Mucosa of descending colon (tissue), 3 donors: ENCODE measurements around the gene KBTBD3. TPM values are rescaled to one million over a fixed set of nuclear protein-coding genes. Genes with fewer than 3 reads are reported as not detected.
"Not testable (repeated sequence)": the region's sequence is repeated elsewhere in the genome, so short reads cannot be mapped to it uniquely, and the experiment has no call there.

ENCODE experiments used
- ATAC-seq: fragments of 200-7000 bp; cut with Tn5 transposase; one replicate; pipeline ENCODE4 v1.9.1; 2020; ENCODE audit warnings: mild to moderate bottlenecking, moderate library complexity
- DNase-seq, 3 donors: peaks; one replicate each; pipeline ENCODE4 v3.0.0-alpha.2; 2020
- H3K36me3 ChIP-seq: fragments of 200-600 bp; one replicate; pipeline ENCODE4 v1.8.0; 2021; ENCODE audit warnings: low read depth, mild to moderate bottlenecking
- H3K4me1 ChIP-seq: fragments of 200-600 bp; one replicate; pipeline ENCODE4 v1.8.0; 2021; ENCODE audit warnings: low read depth, mild to moderate bottlenecking
- H3K4me3 ChIP-seq: fragments of 200-600 bp; one replicate; pipeline ENCODE4 v1.8.0; 2021; ENCODE audit warnings: mild to moderate bottlenecking
- H3K9me3 ChIP-seq: fragments of 200-600 bp; one replicate; pipeline ENCODE4 v1.8.0; 2021; ENCODE audit warnings: mild to moderate bottlenecking
- intact Hi-C, 2 donors: fragments of 100-400 bp; cut with DNase I in 1 of 2; cut with micrococcal nuclease in 1 of 2; formaldehyde crosslinking; loops; one replicate each; pipeline versions ENCODE4 v1.11.0 to v1.11.1; 2022; cut with DNase I, micrococcal nuclease
- total RNA-seq, 3 donors: library from RNA; stranded (reverse); fragmentation: NEBNext Ultra II Directional in 2 of 3; extraction: Animal tissue kit (Norgen Biotek cat#: 25700) in 2 of 3; gene quantifications; one replicate each; pipeline versions ENCODE4 v1.2.1 to v1.2.4, GENCODE V29; 2021 to 2023
- TF ChIP-seq, protein P1 (sequence below): fragments of 200-600 bp; IDR thresholded peaks from one replicate; pipeline ENCODE4 v1.8.0; 2022; ENCODE audit warnings: antibody characterized with exemption, mild to moderate bottlenecking
- donor health status: DM: no; HTN: no; CAD: no; lungs with moderate emphysema.
- donor health status: DM: no; HTN: no; CAD: no.
- donor health status: DM: no; HTN: yes; CAD: no.

Gene KBTBD3
- total RNA-seq, 3 donors from 2014 or later: 5.2 to 13.5 (median 8.8) TPM

- Histone ChIP-seq H3K4me1 (no peaks in the 10 kb centered on the region), H3K4me3 (no peak overlapping the region), H3K9me3 (no peaks in the 10 kb centered on the region), H3K36me3 (no peaks in the 10 kb centered on the region)
- DNase-seq (no peak), ATAC-seq (no peak)
- TF ChIP-seq, protein P1, sequence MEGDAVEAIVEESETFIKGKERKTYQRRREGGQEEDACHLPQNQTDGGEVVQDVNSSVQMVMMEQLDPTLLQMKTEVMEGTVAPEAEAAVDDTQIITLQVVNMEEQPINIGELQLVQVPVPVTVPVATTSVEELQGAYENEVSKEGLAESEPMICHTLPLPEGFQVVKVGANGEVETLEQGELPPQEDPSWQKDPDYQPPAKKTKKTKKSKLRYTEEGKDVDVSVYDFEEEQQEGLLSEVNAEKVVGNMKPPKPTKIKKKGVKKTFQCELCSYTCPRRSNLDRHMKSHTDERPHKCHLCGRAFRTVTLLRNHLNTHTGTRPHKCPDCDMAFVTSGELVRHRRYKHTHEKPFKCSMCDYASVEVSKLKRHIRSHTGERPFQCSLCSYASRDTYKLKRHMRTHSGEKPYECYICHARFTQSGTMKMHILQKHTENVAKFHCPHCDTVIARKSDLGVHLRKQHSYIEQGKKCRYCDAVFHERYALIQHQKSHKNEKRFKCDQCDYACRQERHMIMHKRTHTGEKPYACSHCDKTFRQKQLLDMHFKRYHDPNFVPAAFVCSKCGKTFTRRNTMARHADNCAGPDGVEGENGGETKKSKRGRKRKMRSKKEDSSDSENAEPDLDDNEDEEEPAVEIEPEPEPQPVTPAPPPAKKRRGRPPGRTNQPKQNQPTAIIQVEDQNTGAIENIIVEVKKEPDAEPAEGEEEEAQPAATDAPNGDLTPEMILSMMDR: no peak
- intact Hi-C loops: no loop called here
These were observed 17.5 kb downstream of the KBTBD3 start for GRCh38 chr11:106059617-106060016.

- ATAC-seq, H3K9me3 ChIP-seq, intact Hi-C loops: not testable (repeated sequence)
These were observed 18.8 kb downstream of the KBTBD3 start for GRCh38 chr11:106058377-106058776.

GRCh38 chr11:106051103-106051502 lies 26.0 kb downstream of the KBTBD3 start:
- no peaks in the 10 kb centered on the region for H3K36me3 ChIP-seq
- TF ChIP-seq, protein P1: no peak

More at GRCh38 chr11:106058377-106058776, 18.8 kb downstream of the KBTBD3 start:
- not testable (repeated sequence) for H3K4me1 ChIP-seq, DNase-seq, H3K36me3 ChIP-seq, H3K4me3 ChIP-seq

DNA sequence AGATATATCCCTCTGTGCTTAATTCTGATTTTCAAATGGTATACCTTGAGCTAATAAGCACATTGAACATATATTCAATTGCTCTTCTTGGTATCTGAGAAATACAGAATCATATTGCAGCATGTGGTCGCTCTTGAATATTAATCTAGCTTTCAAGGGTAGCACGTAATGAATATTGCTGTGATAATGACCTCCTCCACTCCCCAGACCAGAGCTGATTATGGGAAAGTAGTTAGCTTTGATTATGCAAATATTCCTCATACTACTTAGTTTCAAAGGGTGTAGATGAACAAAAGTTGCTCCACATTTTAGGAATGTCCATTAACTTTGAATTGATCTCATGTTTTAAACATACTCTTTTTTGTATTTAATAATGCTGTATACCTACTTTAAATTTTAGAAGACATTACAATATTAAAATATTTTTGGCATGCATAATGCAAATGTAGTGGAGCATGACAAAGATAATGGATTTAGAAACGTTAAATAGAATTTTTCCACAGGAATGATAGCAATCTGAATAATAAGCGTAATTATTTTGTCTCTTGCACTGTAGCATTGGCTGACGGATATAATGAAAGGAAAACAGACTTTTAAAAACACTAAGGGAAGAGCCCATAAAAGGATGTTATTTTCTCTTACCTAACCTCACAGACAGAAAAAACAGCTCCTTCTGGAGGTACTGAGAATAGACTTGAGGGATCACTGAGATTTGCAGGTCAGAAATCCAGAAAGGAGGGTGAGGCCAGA lies 27.2 kb downstream of the KBTBD3 start:
- DNase-seq (no peak), ATAC-seq (no peak)
- Histone ChIP-seq H3K4me3 (no peak overlapping the region), H3K4me1 (no peaks in the 10 kb centered on the region), H3K36me3 (no peaks in the 10 kb centered on the region), H3K9me3 (no peaks in the 10 kb centered on the region)
- intact Hi-C loops: no loop called here
- TF ChIP-seq, protein P1: no peak

More at GRCh38 chr11:106051103-106051502, 26.0 kb downstream of the KBTBD3 start:
- ATAC-seq (no peak), DNase-seq (no peak)
- Histone ChIP-seq H3K9me3 (no peaks in the 10 kb centered on the region), H3K4me3 (no peak overlapping the region), H3K4me1 (no peaks in the 10 kb centered on the region)
- intact Hi-C loops: no loop called here

GRCh38 chr11:106047631-106048030 lies 29.5 kb downstream of the KBTBD3 start:
- TF ChIP-seq, protein P1: no peak
- DNase-seq (no peak), ATAC-seq (no peak)
- H3K9me3 ChIP-seq: no peaks in the 10 kb centered on the region
- no peaks in the 10 kb centered on the region for H3K4me1 ChIP-seq
- intact Hi-C loops: no loop called here
- no peak overlapping the region for H3K4me3 ChIP-seq
- H3K36me3 ChIP-seq: no peaks in the 10 kb centered on the region

DNA sequence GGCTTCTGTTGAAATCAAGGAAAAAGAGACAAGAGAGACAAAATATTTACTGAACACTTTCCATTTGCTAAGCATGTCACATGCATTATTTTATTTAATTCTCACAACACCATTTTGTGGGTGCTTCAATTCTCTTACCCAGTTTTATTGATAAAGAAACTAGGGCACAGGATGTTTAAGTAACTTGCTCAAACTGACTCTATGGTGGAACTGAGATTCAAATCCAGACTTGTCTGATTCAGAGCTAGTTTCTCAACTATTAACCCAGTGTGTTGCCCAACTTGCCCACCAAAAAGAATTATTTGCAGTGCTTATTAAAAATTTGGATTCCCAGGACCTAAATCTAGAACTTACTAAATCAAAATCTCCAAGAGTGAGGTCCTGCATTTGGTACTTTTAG lies 33.6 kb downstream of the KBTBD3 start:
- intact Hi-C loops: no loop called here
- TF ChIP-seq, protein P1: no peak
- ATAC-seq (no peak), DNase-seq (no peak)
- no peaks in the 10 kb centered on the region for H3K9me3 ChIP-seq
- H3K4me3 ChIP-seq: no peak overlapping the region
- H3K36me3 ChIP-seq: no peaks in the 10 kb centered on the region
- H3K4me1 ChIP-seq: no peaks in the 10 kb centered on the region
